HG03095 (cell line): Measurements from ENCODE around the gene RBFOX2.
"Not testable (repeated sequence)": the region's sequence is repeated elsewhere in the genome, so short reads cannot be mapped to it uniquely, and the experiment has no call there.

Experiments
- ATAC-seq: cut with Tn5 transposase; IDR thresholded peaks from one replicate; pipeline ENCODE4 v1.9.1; 2021; ENCODE audit warnings: moderate library complexity; ENCODE audit not compliant: unreplicated experiment

RBFOX2 gene

DNA sequence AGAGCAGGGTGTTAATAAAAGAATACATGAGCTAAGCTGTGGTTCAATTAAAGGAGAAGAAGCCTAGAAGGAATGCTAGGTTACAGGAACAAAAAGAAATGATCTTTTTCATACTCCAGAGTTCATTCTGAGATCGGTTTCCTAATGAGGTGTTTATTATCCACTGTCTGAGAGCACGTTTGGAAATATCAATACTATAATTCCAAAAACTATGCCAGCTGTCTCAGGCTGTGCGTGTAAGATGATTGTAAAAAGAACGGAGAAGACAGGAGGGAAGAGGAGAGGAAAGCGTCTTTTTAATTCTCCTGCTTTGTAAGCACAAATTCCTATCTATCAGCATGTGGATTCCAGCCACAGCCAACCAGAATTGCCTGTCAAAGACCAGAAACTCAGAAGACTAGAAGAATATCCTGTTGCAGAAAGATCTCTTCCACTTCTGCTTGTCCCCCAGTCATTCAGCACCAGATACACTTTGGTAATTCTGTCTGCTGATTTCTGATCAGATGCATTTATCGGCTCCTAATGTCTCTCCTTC is 285.2 kb downstream of the RBFOX2 start:
- ATAC-seq = no peak

DNA sequence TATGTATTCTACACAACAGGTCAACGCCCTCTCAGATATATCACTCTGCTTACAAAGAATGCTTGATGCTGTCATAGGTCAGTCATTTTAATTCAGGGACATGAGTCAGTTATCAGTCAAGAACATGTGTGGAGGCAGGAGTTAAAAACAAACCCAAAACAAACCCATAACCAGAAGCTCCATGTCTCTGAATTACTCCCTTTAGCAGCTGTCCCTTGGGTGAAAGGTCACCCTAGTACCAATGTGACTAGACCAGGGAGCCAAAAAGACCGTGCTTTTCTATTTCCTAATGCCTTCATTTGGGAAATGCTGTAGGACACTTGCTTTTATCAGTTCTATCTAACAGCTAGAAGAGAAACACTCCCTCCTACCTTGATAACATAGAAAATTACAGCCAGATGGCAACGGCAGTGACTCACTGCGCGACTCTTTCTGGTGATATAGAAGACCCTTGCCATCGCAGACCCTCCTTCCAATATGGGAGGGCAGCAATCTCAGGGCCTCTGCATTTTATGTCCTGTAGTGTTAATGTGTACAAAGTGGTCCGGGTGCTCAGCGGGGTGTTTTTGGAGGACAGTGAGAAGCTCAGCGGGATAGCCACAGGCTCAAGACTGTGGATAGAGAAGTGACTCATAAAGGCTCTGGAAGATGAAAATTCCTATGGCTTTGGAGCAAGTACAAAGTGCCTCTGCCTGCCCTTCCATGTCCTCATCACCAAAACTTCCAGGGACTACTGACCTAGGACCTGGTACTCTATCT is 286.1 kb downstream of the RBFOX2 start:
- no peak for ATAC-seq

DNA sequence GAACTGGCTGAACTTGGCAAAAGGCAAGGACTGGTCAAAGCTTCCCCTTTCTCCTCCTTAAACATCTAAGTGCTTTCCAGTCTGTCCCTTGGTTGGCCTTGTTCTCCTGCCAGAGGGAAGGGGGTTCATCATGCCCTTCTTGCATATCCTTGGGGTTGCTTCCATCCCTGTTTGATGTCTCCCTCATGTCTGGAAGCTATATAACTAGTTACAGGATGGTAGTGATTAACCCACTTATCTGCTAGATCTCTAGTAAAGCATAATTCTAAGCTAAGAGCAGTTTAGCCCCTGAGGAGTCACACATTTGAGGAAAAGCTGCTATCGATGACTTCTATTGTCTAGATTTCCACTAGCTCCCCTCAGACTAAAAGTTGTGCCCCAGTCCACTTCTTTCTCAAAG is 288.0 kb downstream of the RBFOX2 start:
- no peak for ATAC-seq

DNA sequence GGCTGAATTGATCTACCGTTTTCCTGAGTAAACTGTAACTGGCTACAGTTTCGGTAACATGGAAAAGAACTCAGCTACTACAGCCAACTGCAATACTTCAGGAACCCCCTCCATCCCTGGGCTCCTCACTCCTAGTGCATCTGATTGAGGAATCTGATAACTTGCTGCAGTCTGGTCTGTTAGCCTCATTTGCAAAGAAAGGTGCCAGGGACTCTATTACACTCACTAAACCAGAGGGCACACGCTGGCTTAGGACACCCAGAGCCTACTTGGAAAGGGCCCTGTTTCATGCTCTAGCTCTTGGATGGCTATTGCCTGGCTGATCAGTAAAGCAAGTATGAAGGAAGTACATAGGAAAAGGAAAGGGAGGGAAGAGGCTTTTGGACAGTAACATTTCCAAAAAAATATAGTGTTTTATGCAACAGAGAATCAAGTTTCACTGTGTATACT is 288.7 kb downstream of the RBFOX2 start:
- ATAC-seq = no peak

DNA sequence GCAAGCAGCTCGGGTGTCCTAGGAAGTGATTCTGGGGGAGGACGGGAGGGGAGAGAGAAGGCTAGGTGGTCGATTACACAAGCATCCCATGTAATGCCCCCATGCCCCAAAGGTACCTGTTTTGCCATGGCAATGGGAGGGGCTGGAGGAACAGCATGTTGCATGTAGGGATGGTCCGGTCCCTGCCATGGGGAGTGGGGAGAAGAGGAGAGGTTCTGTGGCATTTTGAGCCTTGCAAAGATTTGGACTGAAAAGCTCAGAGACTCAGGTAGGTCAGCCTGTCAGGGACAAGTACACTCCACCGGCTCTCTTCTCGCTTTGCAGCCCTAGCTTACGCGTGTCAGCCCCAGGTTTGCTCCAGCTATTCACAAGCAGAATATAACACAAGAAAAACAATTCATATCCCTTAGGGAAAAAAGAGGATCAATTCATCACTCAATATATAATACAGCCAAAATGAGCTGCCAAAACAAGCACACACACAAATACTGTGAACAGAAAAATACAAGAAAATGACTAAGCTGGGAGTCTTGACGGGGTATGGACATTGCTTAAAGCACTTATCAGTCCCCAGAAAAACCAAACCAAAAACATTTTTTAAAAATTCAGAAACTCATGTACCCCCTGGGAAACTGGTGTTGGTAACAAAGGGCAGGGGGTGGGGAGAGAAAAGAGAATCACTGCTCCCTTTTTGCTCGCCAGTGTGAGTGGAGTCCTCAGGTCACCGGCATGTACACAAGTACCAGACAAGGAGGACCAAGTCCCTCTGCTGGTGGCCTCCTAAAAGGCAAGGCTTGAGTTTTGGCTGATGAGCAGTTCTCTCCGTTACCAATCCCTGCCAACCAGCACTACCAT is 289.3 kb downstream of the RBFOX2 start:
- ATAC-seq = no peak

DNA sequence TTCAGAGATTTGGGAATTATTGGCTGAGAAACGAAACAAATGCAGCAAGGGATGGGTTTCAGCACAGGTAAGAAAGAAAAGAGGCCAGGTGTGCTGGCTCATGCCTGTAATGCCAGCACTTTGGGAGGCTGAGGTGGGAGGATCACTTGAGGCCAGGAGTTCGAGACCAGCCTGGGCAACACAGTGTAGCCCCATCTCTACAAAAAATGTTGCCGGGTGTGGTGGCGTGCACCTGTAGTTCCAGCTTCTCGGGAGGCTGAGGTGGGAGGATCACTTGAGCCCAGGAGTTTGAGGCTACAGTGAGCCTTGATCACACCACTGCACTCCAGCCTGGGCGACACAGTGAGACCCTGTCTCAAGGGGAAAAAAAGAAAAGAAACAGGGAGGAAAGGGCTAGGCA is 290.7 kb downstream of the RBFOX2 start:
- not testable (repeated sequence) for ATAC-seq

DNA sequence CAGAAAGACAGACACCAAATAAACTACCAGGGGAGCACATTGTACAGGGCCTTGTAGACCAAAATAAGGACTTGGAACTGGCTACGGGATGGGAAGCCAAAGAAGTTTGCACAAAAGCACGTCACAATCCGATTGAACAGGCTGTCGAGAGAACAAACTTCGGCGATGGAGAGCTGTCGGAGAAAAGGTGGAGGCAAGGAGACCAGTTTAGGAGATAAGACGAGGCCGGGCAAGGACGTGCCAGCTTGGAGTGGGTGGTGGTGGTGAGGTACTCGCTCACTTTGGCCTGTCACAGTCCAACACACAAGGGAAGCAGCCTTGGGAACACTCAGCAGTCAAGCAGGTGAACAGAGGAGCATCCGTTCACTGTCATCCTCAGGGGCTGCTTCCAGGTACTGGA is 291.9 kb downstream of the RBFOX2 start:
- no peak for ATAC-seq

DNA sequence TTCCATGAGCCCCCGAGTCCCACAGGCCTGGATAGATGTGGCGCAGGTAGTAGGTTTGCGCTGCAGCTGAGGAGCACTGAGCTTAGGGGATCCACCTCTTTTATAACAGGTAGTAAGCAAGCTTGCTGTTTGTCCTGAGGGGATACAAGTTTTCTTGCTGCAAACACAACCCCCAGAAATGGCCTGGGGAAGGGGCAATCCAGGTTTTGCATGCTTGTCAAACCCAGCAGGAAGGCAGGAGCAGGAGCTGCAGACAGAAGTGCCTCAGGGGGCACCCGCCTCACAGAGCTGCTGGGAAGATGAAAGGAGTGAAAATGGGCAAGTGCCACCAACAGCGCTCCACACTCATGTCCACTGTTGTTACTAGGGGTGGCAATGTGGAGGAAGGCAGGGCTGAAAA is 292.5 kb downstream of the RBFOX2 start:
- no peak for ATAC-seq

DNA sequence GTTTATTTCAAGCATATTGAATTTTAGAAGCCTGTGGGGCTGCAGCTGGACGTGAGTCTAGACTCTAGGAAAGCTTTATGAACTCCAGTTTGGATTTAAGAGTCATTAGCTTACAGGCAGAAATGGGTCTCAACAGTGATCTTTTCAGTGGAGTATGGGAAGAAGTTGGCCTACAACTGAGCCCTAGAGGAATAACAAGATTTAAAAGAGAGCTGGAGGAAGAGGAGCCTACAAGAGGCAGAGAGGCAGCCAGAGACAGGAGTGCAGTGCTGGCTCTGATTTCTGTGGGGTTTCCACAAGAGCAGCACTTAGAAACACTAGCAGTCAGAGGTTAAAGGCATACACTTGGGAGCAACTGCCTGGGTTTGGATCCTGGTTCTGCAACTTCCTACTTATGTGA is 293.1 kb downstream of the RBFOX2 start:
- ATAC-seq = no peak

DNA sequence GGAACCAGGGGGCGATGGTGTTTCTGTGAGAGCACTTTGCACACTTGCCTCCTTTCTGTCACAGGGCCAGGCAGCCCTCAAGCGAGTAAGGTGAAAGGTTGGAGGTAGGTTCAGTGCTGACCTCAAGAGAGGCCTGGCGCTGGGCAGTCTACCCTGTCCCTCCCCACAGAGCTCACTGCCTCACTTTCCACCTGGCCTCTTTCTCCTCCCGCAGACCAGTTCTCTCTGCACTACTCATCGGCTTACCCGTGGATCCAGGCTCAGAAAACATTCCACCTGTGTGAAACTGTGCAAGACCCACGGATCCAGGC is 294.2 kb downstream of the RBFOX2 start:
- no peak for ATAC-seq

DNA sequence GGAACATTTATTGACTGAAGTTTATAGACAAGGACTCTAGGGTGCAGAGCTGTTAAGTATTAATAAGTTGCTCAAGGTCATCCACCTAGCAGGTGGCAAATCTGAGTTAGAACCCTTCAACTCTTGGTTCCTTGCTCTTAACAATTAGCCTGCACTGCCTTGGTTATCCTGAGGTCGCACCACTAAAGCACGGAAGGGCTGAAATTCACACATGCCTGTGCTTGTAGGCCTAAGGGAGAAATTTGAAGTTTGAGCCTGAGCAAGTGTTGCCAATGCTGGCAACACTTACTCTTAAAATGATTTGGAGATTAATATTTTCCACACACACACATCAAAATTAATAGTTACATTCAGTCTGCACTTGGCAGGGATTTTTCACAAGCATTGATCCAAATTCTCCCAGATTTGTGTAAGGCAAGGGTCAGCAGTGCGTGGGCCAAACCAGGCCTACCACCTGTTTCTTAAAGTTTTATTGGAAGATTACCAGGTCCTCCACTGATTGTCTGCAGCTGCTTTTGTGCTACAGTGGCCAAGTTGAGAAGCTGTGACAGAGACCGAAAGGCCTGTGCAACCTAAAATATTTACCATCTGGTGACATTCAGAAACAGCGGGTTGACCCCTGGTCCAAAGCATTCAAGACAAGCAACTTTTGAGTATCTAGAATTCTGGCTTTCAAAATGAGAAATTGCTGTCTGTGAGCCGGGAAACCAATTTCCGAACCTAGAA is 294.7 kb downstream of the RBFOX2 start:
- no peak for ATAC-seq

DNA sequence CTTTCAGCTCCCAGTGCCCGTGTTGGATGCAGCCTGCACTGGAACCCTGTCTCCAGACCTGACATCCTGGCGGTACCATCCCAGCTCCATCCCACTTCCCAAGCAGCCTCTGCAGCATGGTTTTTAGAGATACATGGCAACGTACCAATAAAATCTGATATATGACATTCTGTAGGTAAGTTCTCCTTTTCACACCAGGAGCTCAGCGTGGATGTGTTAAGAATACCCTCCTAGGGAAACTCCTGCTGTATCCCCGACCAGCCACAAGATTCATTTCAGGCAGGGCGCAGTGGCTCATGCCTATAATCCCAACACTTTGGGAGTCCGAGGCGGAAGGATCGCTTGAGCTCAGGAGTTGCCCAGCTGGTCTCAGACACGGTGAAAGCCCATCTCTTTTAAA is 295.6 kb downstream of the RBFOX2 start:
- ATAC-seq = no peak

DNA sequence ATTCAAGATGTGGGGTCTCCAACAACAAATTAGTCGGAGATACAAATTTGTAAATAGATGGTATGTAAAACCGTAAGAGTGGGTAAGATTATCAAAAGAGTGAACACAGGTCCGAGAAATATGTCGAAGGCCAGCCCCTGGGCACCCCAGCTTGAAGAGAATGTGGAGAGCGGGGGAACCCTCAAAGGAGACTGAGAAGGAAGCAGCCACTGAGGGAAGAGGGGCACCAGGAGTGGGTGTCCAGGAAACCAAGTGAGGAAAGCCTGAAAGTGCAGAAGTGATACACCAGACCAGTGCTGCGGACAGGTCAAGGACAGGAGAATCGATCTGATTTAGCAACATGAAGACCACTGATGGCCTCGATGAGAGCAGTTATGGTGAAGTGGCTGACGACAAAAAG is 296.5 kb downstream of the RBFOX2 start:
- no peak for ATAC-seq

DNA sequence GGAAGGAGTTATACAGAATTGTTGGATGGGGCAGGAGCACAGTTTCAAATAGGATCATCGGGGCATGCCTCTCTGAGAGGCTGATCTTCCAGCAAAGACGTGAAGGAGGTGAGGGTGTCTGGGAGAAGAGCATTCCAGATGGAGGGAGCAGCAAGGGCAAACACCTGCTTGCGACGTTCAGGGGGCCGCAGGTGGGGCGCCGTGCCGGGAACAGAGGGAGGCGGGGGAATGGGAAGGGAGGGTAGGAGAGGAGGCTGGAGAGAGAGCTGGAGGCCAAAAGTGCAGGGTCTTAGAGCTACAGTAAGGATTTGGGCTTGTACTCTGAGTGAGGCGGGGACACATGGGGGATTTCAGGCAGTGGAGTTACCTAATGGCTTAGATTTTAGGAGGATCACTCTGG is 297.3 kb downstream of the RBFOX2 start:
- ATAC-seq = no peak

DNA sequence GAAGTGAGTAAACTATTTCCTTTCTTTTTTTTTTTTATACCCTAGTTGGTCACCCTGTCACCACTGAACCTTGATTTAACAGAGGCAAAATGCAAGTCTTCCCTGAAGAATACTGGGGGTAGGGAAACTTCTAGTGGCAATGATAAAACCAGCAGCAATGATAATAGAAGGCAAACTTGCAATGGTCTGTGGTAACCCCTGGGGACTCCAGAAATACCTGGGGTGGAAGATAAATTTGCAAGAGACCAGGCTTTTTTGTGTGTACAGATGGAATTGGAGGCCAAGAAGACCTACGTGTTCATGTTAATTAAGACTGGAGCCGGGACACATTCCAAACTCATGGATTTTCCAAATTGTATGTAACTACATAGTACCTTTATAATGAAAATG is 299.3 kb downstream of the RBFOX2 start:
- no peak for ATAC-seq

DNA sequence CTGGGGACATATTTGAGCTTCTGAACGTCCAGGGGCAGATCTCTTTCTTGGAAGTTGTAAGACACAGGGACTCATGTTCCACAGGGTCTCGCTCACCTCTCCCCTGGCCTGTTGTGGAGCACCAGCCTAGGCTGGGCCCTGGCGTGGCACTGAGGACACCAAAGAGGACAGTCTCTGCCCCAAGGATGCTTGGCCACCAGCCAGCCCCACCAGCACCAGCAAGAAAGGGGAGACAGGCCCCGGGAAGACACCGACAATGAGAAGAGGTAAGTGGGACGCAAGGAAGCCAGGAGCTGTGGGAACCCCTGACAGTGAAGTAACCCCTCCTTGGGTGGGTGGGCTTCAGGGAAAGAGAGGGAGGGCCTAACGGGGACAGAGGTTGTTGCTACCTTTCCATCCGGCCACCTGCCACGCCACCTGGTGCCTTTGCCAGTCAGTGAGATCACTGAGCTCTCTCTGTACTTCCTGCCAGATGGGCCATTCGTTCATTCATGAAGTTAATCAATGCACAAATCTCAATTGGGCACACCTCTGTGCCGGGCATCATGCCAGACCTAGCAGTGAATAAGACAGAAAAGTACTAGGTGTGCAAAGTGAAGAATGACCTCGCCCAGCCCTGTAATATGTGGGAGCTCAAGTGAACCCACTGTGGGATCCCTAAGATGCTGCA is 299.9 kb downstream of the RBFOX2 start:
- no peak for ATAC-seq

DNA sequence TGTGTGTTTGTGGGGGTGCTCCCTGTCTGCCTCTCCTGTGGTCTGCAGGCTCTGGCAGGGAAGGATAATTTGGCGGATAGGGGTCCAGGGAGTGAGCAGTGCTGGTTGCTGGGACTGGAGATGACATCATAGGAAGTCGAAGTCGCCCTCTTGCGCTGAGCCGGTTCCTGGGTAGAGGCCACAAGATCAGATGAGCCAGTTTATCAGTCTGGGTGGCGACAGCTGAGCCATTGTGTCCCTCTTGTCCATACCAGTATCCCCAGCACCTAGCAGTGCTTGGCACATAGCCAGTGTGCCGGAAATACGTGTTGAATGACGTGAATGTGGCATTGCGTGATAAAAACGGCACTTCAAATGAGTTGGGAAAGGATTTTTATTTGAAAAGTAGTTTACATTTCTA is 301.2 kb downstream of the RBFOX2 start:
- ATAC-seq = no peak

DNA sequence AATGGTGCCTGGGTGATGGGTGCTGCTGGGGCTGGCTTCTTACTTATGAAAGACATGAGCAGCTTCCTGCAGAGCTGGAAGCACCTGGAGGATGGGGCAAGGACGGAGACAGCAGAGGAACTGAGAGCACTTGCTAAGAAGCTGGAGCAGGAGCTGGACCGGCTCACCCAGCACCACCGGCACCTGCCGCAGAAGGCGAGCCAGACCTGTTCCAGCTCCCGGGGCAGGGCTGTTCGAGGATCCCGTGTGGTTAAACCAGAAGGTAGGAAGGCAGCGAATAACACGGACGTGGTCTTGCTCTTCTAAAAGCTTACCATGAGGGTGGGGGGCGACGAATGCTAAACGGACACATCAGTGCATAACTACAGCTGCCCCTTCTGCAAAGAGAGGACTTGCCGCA is 301.7 kb downstream of the RBFOX2 start:
- ATAC-seq = no peak

DNA sequence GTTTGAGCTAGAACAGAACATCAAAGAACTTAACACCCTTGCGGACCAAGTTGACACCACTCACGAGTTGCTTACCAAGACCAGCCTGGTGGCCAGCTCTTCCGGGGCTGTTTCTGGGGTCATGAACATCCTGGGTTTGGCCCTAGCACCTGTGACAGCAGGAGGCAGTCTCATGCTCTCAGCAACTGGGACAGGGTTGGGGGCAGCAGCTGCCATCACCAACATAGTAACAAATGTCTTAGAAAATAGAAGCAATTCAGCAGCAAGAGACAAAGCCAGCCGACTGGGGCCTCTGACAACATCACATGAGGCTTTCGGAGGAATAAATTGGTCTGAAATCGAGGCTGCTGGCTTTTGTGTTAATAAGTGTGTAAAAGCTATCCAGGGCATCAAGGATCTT is 302.2 kb downstream of the RBFOX2 start:
- no peak for ATAC-seq

DNA sequence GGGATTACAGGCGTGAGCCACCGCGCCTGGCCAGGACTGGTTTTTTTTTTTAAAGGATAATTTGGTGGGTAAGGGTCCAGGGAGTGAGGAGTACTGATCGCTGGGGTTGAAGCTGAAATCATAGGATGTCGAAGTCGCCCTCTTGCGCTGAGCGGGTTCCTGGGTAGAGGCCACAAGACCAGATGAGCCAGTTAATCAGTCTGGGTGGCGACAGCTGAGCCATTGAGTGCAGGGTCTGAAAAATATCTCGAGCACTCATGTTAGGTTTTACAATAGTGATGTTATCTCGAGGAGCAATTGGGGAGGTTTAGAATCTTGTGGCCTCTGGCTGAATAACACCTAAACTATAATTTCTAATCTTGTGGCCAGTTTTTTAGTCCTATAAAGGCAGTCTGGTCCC is 303.1 kb downstream of the RBFOX2 start:
- ATAC-seq = no peak

DNA sequence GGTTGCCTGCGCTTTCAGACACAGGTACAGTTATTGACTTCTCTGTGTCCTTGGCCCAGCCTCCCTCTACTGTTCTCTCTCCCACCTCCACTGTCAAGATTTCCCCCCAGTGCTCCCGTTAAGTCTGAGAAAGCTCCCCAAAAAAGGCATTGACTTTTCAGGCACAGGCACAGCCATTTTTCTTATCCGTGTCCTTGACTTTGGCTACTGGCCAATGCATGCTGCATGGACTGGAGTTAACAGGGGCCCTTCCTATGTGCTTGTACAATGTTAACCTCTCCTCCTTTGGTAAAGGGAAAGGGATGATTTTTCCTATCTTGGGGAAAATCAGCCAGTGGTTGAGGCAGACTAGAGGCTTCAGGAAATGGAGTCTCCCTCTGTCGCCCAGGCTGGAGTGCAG is 306.7 kb downstream of the RBFOX2 start:
- ATAC-seq = no peak
